SU-DHL-6 (cell line): ENCODE measurements around the gene NRP2.

ENCODE experiments used
- H2AFZ ChIP-seq: fragments of 200-600 bp; sonication (generic); 2 replicates; pipeline ENCODE4 v1.6.1; 2014; ENCODE audit warnings: low read depth, mild to moderate bottlenecking, moderate library complexity, mixed read lengths, antibody characterized with exemption, low read length; ENCODE audit not compliant: severe bottlenecking
- H3F3A ChIP-seq: fragments of 200-600 bp; shearing (Covaris generic); 2 replicates; pipeline ENCODE4 v1.6.0; 2016; ENCODE audit warnings: antibody characterized with exemption, mild to moderate bottlenecking; ENCODE audit not compliant: insufficient read depth
- H3K27ac ChIP-seq: fragments of 200-600 bp; sonication (generic); 2 replicates; pipeline ENCODE4 v1.5.1; 2016; ENCODE audit warnings: low read depth, mild to moderate bottlenecking, low read length, moderate library complexity, mixed read lengths
- H3K27me3 ChIP-seq: fragments of 200-600 bp; sonication (generic), shearing (Covaris generic); 2 replicates; pipeline ENCODE4 v1.6.0; 2014; ENCODE audit warnings: mild to moderate bottlenecking, low read length
- H3K36me3 ChIP-seq: fragments of 200-600 bp; sonication (generic); 2 replicates; pipeline ENCODE4 v1.6.1; 2014; ENCODE audit warnings: mild to moderate bottlenecking, low read length, mixed read lengths
- H3K4me2 ChIP-seq: fragments of 300-600, 200-600 bp; shearing (Covaris generic), sonication (generic); 2 replicates; pipeline ENCODE4 v1.6.0; 2014; ENCODE audit warnings: low read length, low read depth, mild to moderate bottlenecking; ENCODE audit not compliant: poor library complexity, severe bottlenecking
- H3K4me3 ChIP-seq: fragments of 200-600 bp; sonication (generic); 2 replicates; pipeline ENCODE4 v1.5.1; 2014; ENCODE audit warnings: antibody characterized with exemption, low read length, mild to moderate bottlenecking, mixed read lengths; ENCODE audit not compliant: insufficient read depth, poor library complexity, severe bottlenecking
- H3K79me2 ChIP-seq: fragments of 200-600 bp; sonication (generic); 2 replicates; pipeline ENCODE4 v1.6.1; 2014; ENCODE audit warnings: mild to moderate bottlenecking, low read length, moderate library complexity; ENCODE audit not compliant: insufficient read depth
- H3K9ac ChIP-seq: fragments of 200-600 bp; sonication (generic); 2 replicates; pipeline ENCODE4 v1.7.0; 2014; ENCODE audit warnings: mild to moderate bottlenecking, low read length
- H3K9me2 ChIP-seq: fragments of 200-600 bp; sonication (generic); replicated peaks from 2 replicates; pipeline ENCODE4 v1.6.1; 2014; ENCODE audit warnings: low read length; ENCODE audit not compliant: insufficient read depth
- H3K9me3 ChIP-seq: fragments of 200-600 bp; sonication (generic); 2 replicates; pipeline ENCODE4 v1.6.1; 2014; ENCODE audit warnings: low read length, mixed read lengths; ENCODE audit not compliant: insufficient read depth
- H4K20me1 ChIP-seq: fragments of 200-600 bp; sonication (generic); 2 replicates; pipeline ENCODE4 v1.6.1; 2014; ENCODE audit warnings: low read depth, mild to moderate bottlenecking, antibody characterized with exemption, low read length, moderate library complexity, mixed read lengths
- CTCF ChIP-seq: fragments of 200-600 bp; sonication (generic); IDR thresholded peaks from one replicate; pipeline ENCODE4 v1.5.1; 2017; ENCODE audit warnings: antibody characterized with exemption, mild to moderate bottlenecking, low read length, moderate library complexity; ENCODE audit not compliant: insufficient read depth, poor library complexity, severe bottlenecking
- EZH2phosphoT487 ChIP-seq: fragments of 200-600 bp; sonication (generic), shearing (Covaris generic); conservative IDR thresholded peaks from 2 replicates; pipeline ENCODE4 v1.6.1; 2018; ENCODE audit warnings: mild to moderate bottlenecking, antibody characterized with exemption, low read length, moderate library complexity, mixed read lengths

NRP2 gene

DNA sequence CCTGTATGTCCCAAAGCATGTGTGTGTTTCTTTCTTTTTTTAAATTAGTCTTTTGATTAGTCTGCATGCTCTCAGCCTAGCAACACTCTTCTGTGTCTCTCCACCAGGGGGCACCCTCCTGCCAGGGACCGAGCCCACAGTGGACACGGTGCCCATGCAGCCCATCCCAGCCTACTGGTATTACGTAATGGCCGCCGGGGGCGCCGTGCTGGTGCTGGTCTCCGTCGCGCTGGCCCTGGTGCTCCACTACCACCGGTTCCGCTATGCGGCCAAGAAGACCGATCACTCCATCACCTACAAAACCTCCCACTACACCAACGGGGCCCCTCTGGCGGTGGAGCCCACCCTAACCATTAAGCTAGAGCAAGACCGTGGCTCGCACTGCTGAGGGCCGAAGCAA lies 93.8 kb downstream of the NRP2 start:
- Histone ChIP-seq H3K36me3 (no peaks in the 10 kb centered on the region), H3K9me2 (no peaks in the 10 kb centered on the region), H3K4me2 (no peak overlapping the region), H3K27ac (no peak overlapping the region), H3K4me3 (no peak overlapping the region), H3F3A (no peaks in the 10 kb centered on the region), H4K20me1 (no peaks in the 10 kb centered on the region), H3K9me3 (no peaks in the 10 kb centered on the region), H3K9ac (no peak overlapping the region), H3K27me3 (no peaks in the 10 kb centered on the region), H3K79me2 (no peaks in the 10 kb centered on the region), H2AFZ (no peak overlapping the region)
- TF ChIP-seq CTCF (peak; percentile 56), EZH2phosphoT487 (no peak)

DNA sequence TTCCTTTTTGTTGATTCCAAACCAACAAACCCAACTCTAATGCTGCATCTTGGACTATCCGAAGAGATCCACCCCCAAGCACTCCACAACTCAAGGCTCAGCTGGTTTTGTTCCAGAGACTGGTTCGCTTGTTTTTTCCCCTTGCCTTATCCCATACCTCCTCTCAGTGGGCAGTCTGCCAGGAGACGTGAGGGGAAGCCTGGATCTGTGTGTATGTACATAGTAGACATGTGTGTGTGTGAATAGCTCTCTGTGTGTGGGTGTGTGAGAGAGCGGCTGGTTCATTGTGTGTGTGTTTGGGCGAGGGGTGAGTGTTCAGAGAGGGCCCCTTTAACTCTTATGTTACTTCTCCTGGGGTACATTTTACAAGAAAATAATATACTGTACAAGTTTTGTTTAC lies 94.4 kb downstream of the NRP2 start:
- Histone ChIP-seq H3K9me3 (no peaks in the 10 kb centered on the region), H3K27me3 (no peaks in the 10 kb centered on the region), H3K4me3 (no peak overlapping the region), H3K9me2 (no peaks in the 10 kb centered on the region), H3K79me2 (no peaks in the 10 kb centered on the region), H3F3A (no peaks in the 10 kb centered on the region), H4K20me1 (no peaks in the 10 kb centered on the region), H3K27ac (no peak overlapping the region), H3K36me3 (no peaks in the 10 kb centered on the region), H3K9ac (no peak overlapping the region), H2AFZ (no peak overlapping the region), H3K4me2 (no peak overlapping the region)
- TF ChIP-seq EZH2phosphoT487 (no peak), CTCF (no peak)

- no peaks in the 10 kb centered on the region for H3K9me2 ChIP-seq
- no peaks in the 10 kb centered on the region for H3F3A ChIP-seq
- no peaks in the 10 kb centered on the region for H3K36me3 ChIP-seq
- no peaks in the 10 kb centered on the region for H3K9me3 ChIP-seq
- H3K4me2 ChIP-seq, result no peak overlapping the region
- H3K9ac ChIP-seq, result no peak overlapping the region
- H3K27ac ChIP-seq, result no peak overlapping the region
- no peaks in the 10 kb centered on the region for H3K79me2 ChIP-seq
- no peak overlapping the region for H3K4me3 ChIP-seq
- H4K20me1 ChIP-seq, result no peaks in the 10 kb centered on the region
- no peaks in the 10 kb centered on the region for H3K27me3 ChIP-seq
- TF ChIP-seq CTCF (no peak), EZH2phosphoT487 (no peak)
- H2AFZ ChIP-seq, result no peak overlapping the region
Measured at GRCh38 chr2:205778356-205778755, 96.1 kb downstream of the NRP2 start.

- no peaks in the 10 kb centered on the region for H3K9me2 ChIP-seq
- H4K20me1 ChIP-seq, result no peaks in the 10 kb centered on the region
- H3K4me2 ChIP-seq, result no peak overlapping the region
- H3K27me3 ChIP-seq, result no peaks in the 10 kb centered on the region
- H2AFZ ChIP-seq, result no peak overlapping the region
- H3K27ac ChIP-seq, result no peak overlapping the region
- H3K9ac ChIP-seq, result no peak overlapping the region
- H3F3A ChIP-seq, result no peaks in the 10 kb centered on the region
- no peak overlapping the region for H3K4me3 ChIP-seq
- no peaks in the 10 kb centered on the region for H3K79me2 ChIP-seq
- no peaks in the 10 kb centered on the region for H3K9me3 ChIP-seq
- H3K36me3 ChIP-seq, result no peaks in the 10 kb centered on the region
- TF ChIP-seq CTCF (no peak), EZH2phosphoT487 (no peak)
Measured at GRCh38 chr2:205780645-205781044, 98.3 kb downstream of the NRP2 start.
